ENCODE measurements around the gene CASZ1.

The CASZ1 gene

DNA sequence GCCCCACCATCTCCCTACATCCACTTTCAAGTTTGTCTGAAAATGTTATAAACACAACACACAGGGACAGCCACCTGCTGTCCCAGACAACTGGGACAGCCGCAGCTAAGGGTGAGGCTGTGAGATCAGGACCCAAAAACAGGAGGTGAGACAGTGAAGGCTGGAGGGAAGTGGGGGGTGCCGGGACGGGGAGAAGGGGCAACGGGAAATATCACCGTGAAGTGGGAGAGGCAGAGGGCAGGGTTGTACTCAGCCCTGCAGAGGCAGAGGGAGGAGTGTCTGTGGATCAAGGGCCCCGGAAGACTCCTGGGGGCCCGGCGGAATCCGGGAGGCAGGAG, 114.4 kb downstream of the CASZ1 start:
- peaks cover 94% of the 10 kb centered on the region for H3K4me1 Mint-ChIP-seq
- DNase-seq: no peak
- TF ChIP-seq, protein P1, sequence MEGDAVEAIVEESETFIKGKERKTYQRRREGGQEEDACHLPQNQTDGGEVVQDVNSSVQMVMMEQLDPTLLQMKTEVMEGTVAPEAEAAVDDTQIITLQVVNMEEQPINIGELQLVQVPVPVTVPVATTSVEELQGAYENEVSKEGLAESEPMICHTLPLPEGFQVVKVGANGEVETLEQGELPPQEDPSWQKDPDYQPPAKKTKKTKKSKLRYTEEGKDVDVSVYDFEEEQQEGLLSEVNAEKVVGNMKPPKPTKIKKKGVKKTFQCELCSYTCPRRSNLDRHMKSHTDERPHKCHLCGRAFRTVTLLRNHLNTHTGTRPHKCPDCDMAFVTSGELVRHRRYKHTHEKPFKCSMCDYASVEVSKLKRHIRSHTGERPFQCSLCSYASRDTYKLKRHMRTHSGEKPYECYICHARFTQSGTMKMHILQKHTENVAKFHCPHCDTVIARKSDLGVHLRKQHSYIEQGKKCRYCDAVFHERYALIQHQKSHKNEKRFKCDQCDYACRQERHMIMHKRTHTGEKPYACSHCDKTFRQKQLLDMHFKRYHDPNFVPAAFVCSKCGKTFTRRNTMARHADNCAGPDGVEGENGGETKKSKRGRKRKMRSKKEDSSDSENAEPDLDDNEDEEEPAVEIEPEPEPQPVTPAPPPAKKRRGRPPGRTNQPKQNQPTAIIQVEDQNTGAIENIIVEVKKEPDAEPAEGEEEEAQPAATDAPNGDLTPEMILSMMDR (IDR thresholded peaks at IDR 0.05): no peak
- no peak overlapping the region for H3K4me3 Mint-ChIP-seq
- H3K36me3 Mint-ChIP-seq (ENCODE audit: low read depth): no peaks in the 10 kb centered on the region
- H3K9me3 Mint-ChIP-seq: no peaks in the 10 kb centered on the region
- H3K27ac Mint-ChIP-seq: no peak overlapping the region
- H3K27me3 Mint-ChIP-seq (ENCODE audit: low read depth, poor library complexity): peaks cover 22% of the 10 kb centered on the region

DNA sequence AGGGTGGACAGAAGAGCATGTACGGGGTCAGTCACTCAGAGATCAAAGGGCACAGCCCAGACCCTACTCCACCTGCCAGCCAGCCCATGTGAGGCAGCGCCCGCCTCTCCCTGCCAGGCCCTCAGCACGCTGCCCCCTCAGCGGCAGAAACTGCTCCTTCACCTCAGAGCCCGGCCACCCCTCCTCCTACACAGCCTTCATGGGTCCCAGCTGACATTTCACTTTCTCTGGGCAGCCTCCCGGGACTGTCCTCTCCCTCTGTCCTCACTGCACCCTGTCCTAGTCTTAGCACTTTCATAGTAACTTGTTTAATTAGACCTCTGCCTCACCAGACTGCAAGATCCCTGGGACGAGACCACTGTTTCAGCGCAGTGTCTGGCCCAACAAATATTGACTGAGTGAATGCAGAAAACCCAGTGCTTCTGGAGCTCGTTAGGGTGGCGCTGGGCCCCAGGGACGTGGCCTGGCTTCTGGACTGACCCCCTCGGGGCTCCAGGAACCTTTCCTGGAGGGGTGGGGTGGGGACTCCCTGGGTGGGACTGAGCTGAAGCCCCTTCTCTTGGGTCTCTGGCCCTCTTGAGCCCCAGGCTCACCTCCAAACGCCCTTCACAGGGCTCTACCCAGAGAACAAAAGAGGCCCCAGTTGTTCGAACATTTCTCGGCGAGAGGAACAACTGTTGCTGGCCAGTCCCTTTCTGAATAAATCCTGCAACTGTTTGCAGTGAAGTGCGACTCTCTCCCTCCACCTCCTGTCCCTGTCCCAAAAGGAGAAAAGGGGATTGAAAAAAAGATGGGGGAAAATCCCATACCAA, 114.9 kb downstream of the CASZ1 start:
- Mint-ChIP-seq H3K27ac (peak overlapping the region; percentile 19), H3K36me3 (ENCODE audit: low read depth) (no peaks in the 10 kb centered on the region), H3K27me3 (ENCODE audit: low read depth, poor library complexity) (peaks cover 27% of the 10 kb centered on the region), H3K4me1 (peaks cover 94% of the 10 kb centered on the region), H3K9me3 (no peaks in the 10 kb centered on the region), H3K4me3 (peak overlapping the region; percentile 41)
- DNase-seq: no peak
- TF ChIP-seq, protein P1 (IDR thresholded peaks at IDR 0.05): no peak

DNA sequence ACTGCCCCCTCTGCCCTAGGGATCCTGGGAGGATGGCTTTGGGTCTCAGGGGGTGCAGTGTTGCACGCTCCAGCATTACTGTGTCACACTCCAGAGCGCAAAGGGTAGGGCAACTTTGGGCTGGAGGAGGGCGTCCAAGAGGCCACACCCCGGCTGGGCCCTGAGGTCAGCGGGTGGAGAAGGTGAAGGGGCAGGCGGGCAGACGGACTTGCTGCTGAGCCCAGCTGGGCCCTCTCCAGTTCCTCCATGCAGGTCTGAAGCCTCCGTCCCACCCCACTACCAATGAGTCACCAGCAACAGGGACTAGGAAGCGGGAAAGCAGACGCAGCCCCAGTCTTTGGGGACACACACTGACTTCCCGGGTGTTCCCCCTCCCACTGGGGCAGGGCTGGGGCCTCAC, 116.0 kb downstream of the CASZ1 start:
- DNase-seq: no peak
- Mint-ChIP-seq H3K4me1 (peaks cover 91% of the 10 kb centered on the region), H3K4me3 (no peak overlapping the region), H3K9me3 (no peaks in the 10 kb centered on the region), H3K27me3 (ENCODE audit: low read depth, poor library complexity) (peaks cover 26% of the 10 kb centered on the region), H3K36me3 (ENCODE audit: low read depth) (no peaks in the 10 kb centered on the region), H3K27ac (no peak overlapping the region)
- TF ChIP-seq, protein P1 (IDR thresholded peaks at IDR 0.05): no peak

DNA sequence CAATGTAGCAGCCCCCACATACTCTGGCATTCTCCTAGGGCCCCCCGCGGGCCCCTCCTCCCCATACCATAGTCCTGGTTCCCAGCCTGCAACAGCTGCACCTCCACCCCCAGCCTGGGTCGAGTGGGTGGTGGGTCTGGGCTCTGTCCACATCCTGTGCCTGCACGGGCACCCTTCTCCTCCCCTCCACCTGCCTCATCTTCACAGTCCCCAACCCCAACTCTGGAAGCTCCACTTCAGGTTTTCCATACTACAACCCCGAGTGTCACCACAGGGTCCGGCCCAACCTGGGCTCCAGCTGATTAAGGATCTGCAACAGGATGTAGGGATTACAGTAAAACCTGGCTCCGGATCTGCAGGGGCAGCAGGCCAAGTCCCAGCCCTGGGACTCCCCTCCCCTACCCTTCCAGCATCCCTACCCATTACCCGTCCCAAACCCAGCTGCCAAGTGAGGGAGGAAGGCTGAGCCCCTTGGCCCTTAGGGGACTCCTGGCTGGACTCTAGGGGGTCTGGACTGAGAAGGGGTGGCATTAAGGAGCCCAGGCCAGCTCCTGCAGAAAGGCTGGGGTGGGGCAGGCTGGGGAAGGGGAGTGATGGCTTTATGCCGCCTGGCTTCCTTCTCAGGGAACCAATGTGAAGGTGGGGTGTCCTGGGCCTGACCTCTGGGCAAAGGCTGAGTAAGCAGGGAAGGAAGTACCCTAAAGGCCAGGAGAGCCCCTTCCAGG, 116.8 kb downstream of the CASZ1 start:
- no peaks in the 10 kb centered on the region for H3K36me3 Mint-ChIP-seq (ENCODE audit: low read depth)
- H3K27me3 Mint-ChIP-seq (ENCODE audit: low read depth, poor library complexity): peaks cover 23% of the 10 kb centered on the region
- no peak overlapping the region for H3K27ac Mint-ChIP-seq
- H3K4me3 Mint-ChIP-seq: peak overlapping the region; percentile 42
- peaks cover 89% of the 10 kb centered on the region for H3K4me1 Mint-ChIP-seq
- H3K9me3 Mint-ChIP-seq: no peaks in the 10 kb centered on the region
- peak; percentile 73 for DNase-seq
- TF ChIP-seq, protein P1 (IDR thresholded peaks at IDR 0.05): no peak

DNA sequence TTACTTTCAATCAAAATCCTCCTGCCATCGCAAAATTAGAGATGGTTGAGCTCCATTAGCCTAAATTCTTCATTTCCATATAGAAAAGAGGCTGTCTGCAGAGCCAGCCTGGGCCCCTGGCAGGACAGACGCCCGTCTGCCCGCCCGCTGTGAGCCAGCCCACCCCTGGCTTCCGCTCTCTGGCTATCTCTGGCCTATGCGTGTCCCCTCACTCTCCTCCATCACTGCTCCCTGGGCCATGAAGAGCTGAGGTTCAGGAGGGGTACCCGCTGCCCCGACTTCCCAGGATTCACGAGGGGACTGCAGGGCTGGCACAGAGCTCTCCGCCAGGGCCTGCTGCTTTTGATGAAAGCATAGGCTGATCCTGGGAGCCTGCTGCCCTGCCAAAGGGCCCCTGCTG, 117.6 kb downstream of the CASZ1 start:
- H3K9me3 Mint-ChIP-seq: no peaks in the 10 kb centered on the region
- peaks cover 91% of the 10 kb centered on the region for H3K4me1 Mint-ChIP-seq
- DNase-seq: no peak
- peaks cover 17% of the 10 kb centered on the region for H3K27me3 Mint-ChIP-seq (ENCODE audit: low read depth, poor library complexity)
- H3K27ac Mint-ChIP-seq: no peak overlapping the region
- H3K36me3 Mint-ChIP-seq (ENCODE audit: low read depth): no peaks in the 10 kb centered on the region
- H3K4me3 Mint-ChIP-seq: no peak overlapping the region
- TF ChIP-seq, protein P1 (IDR thresholded peaks at IDR 0.05): no peak

All from nephron progenitor cell (in vitro differentiated cells).